Measurements from ENCODE around the gene FGF9.

Gene FGF9

GRCh38 chr13:21661097-21661909, 9.6 kb upstream of the FGF9 start:
- CTCF ChIA-PET, result no interaction called here
- no peak for DNase-seq (ENCODE audit: extremely low spot score)
- TF ChIP-seq CTBP1 (IDR thresholded peaks at IDR 0.05; ENCODE audit: borderline replicate concordance), result no peak
- TF ChIP-seq HDGF (IDR thresholded peaks at IDR 0.05; ENCODE audit: borderline replicate concordance), result no peak
- TF ChIP-seq FOXM1 (IDR thresholded peaks at IDR 0.05; ENCODE audit: borderline replicate concordance), result no peak
- TF ChIP-seq ARNT (IDR thresholded peaks at IDR 0.05), result no peak
- TF ChIP-seq ZNF384 (IDR thresholded peaks at IDR 0.05), result no peak
- TF ChIP-seq TARDBP (IDR thresholded peaks at IDR 0.05), result no peak
- TF ChIP-seq SUZ12 (IDR thresholded peaks at IDR 0.05), result no peak
- TF ChIP-seq LEF1 (IDR thresholded peaks at IDR 0.05; ENCODE audit: borderline replicate concordance), result no peak
- no peak for TF ChIP-seq L3MBTL2 (conservative IDR thresholded peaks at IDR 0.05)
- TF ChIP-seq ELF4 (IDR thresholded peaks at IDR 0.05), result no peak
- no peak for TF ChIP-seq PKNOX1 (IDR thresholded peaks at IDR 0.05)
- no peak for TF ChIP-seq FOXA1 (IDR thresholded peaks at IDR 0.05)
- TF ChIP-seq SP1 (IDR thresholded peaks at IDR 0.05), result no peak
- no peak for TF ChIP-seq NFRKB (IDR thresholded peaks at IDR 0.05)
- TF ChIP-seq FOXK2 (IDR thresholded peaks at IDR 0.05), result no peak
- no peak for TF ChIP-seq BHLHE40 (IDR thresholded peaks at IDR 0.05; ENCODE audit: borderline replicate concordance)
- POLR2A ChIA-PET, result no interaction called here

GRCh38 chr13:21663197-21663596, 7.7 kb upstream of the FGF9 start:
- ChIA-PET CTCF (no interaction called here), POLR2A (no interaction called here)
- TF ChIP-seq SUZ12 (IDR thresholded peaks at IDR 0.05) (no peak), L3MBTL2 (conservative IDR thresholded peaks at IDR 0.05) (no peak), ARNT (IDR thresholded peaks at IDR 0.05) (0 out of 2 replicates have a peak, but pooled peaks have one; percentile 49), BHLHE40 (IDR thresholded peaks at IDR 0.05; ENCODE audit: borderline replicate concordance) (no peak), FOXM1 (IDR thresholded peaks at IDR 0.05; ENCODE audit: borderline replicate concordance) (no peak), ELF4 (IDR thresholded peaks at IDR 0.05) (no peak), PKNOX1 (IDR thresholded peaks at IDR 0.05) (no peak)
- peak; percentile 9 for DNase-seq (ENCODE audit: extremely low spot score)

GRCh38 chr13:21668732-21669275, 2.1 kb upstream of the FGF9 start:
- CTCF ChIA-PET, result interaction anchor here (1.4 kb wide), 1 partner anchor 31 kb away, joined by 4 read pairs; no protein-coding TSS in a partner anchor
- TF ChIP-seq NFRKB (IDR thresholded peaks at IDR 0.05) (no peak), CTBP1 (IDR thresholded peaks at IDR 0.05; ENCODE audit: borderline replicate concordance) (no peak), LEF1 (IDR thresholded peaks at IDR 0.05; ENCODE audit: borderline replicate concordance) (no peak), L3MBTL2 (conservative IDR thresholded peaks at IDR 0.05) (0 out of 2 replicates have a peak, but pooled peaks have one; percentile 16)
- no peak for DNase-seq (ENCODE audit: extremely low spot score)
- POLR2A ChIA-PET, result interaction anchor here (0.5 to 1.2 kb wide), 4 partner anchors 25 to 65 kb away, joined by 3 to 5 read pairs (median 4); partner anchors contain the start of gene MICU2

- peak; percentile 22 for DNase-seq (ENCODE audit: extremely low spot score)
- ChIA-PET POLR2A (interaction anchor here (1.0 to 1.2 kb wide), 3 partner anchors 32 to 67 kb away, joined by 4 to 5 read pairs (median 4); partner anchors contain the start of gene MICU2), CTCF (interaction anchor here (0.7 kb wide), 3 partner anchors 29 to 195 kb away, joined by 3 to 7 read pairs (median 5); partner anchors contain the start of gene MICU2)
- TF ChIP-seq L3MBTL2 (conservative IDR thresholded peaks at IDR 0.05) (peak; percentile 52), CTBP1 (IDR thresholded peaks at IDR 0.05; ENCODE audit: borderline replicate concordance) (no peak)
These were observed 629 bp upstream of the FGF9 start for GRCh38 chr13:21670006-21670882.

GRCh38 chr13:21671620-21672286, 880 bp downstream of the FGF9 start:
- ChIA-PET CTCF (no interaction called here), POLR2A (interaction anchor here (1.0 to 1.2 kb wide), 2 partner anchors 33 to 68 kb away, joined by 3 read pairs; partner anchors contain the start of gene MICU2)
- no peak for DNase-seq (ENCODE audit: extremely low spot score)
- TF ChIP-seq TARDBP (IDR thresholded peaks at IDR 0.05) (no peak), SP1 (IDR thresholded peaks at IDR 0.05) (no peak), PKNOX1 (IDR thresholded peaks at IDR 0.05) (no peak), ARNT (IDR thresholded peaks at IDR 0.05) (no peak), BHLHE40 (IDR thresholded peaks at IDR 0.05; ENCODE audit: borderline replicate concordance) (no peak), HDGF (IDR thresholded peaks at IDR 0.05; ENCODE audit: borderline replicate concordance) (no peak), NFRKB (IDR thresholded peaks at IDR 0.05) (no peak), SUZ12 (IDR thresholded peaks at IDR 0.05) (no peak), L3MBTL2 (conservative IDR thresholded peaks at IDR 0.05) (no peak), FOXK2 (IDR thresholded peaks at IDR 0.05) (no peak), LEF1 (IDR thresholded peaks at IDR 0.05; ENCODE audit: borderline replicate concordance) (no peak), FOXA1 (IDR thresholded peaks at IDR 0.05) (no peak), ELF4 (IDR thresholded peaks at IDR 0.05) (no peak), ZNF384 (IDR thresholded peaks at IDR 0.05) (no peak), FOXM1 (IDR thresholded peaks at IDR 0.05; ENCODE audit: borderline replicate concordance) (no peak), CTBP1 (IDR thresholded peaks at IDR 0.05; ENCODE audit: borderline replicate concordance) (no peak)
